Central memory CD8-positive, alpha-beta T cell (primary cell): Measurements from ENCODE around the gene PAK4.

ENCODE experiments used
- ATAC-seq: fragments of 150-1000 bp; cut with Tn5 transposase; replicated peaks from 2 replicates; pipeline ENCODE4 v1.10.0; 2022; ENCODE audit warnings: mild to moderate bottlenecking, moderate FRiP score, moderate number of reproducible peaks; ENCODE audit not compliant: poor library complexity, severe bottlenecking; ENCODE audit errors: extremely low read depth
- DNase-seq, 2 donors: peaks; one replicate each; pipeline ENCODE4 v3.0.0; 2021; ENCODE audit warnings: low spot score in 2 of 2
- H3K27ac Mint-ChIP-seq: one replicate; pipeline ENCODE4 v1.8.0; 2022; ENCODE audit warnings: low read depth, mild to moderate bottlenecking, moderate library complexity, mixed read lengths
- H3K27me3 Mint-ChIP-seq: one replicate; pipeline ENCODE4 v1.8.0; 2022; ENCODE audit warnings: mixed read lengths
- H3K36me3 Mint-ChIP-seq: one replicate; pipeline ENCODE4 v1.8.0; 2022; ENCODE audit warnings: mild to moderate bottlenecking, moderate library complexity, mixed read lengths; ENCODE audit not compliant: insufficient read depth
- H3K4me1 Mint-ChIP-seq: one replicate; pipeline ENCODE4 v1.8.0; 2022; ENCODE audit warnings: mixed read lengths
- H3K4me3 Mint-ChIP-seq: one replicate; pipeline ENCODE4 v1.8.0; 2022; ENCODE audit warnings: mild to moderate bottlenecking, moderate library complexity, mixed read lengths
- H3K9me3 Mint-ChIP-seq: one replicate; pipeline ENCODE4 v1.8.0; 2022; ENCODE audit warnings: mixed read lengths

The PAK4 gene

GRCh38 chr19:39177736-39178135 lies 52.1 kb downstream of the PAK4 start:
- no peak overlapping the region for H3K4me3 Mint-ChIP-seq
- no peaks in the 10 kb centered on the region for H3K27me3 Mint-ChIP-seq
- DNase-seq (no peak), ATAC-seq (no peak)
- no peak overlapping the region for H3K27ac Mint-ChIP-seq
- no peaks in the 10 kb centered on the region for H3K36me3 Mint-ChIP-seq
- no peaks in the 10 kb centered on the region for H3K9me3 Mint-ChIP-seq
- no peaks in the 10 kb centered on the region for H3K4me1 Mint-ChIP-seq

- Mint-ChIP-seq H3K9me3 (no peaks in the 10 kb centered on the region), H3K4me3 (no peak overlapping the region), H3K36me3 (no peaks in the 10 kb centered on the region), H3K27me3 (no peaks in the 10 kb centered on the region), H3K4me1 (no peaks in the 10 kb centered on the region), H3K27ac (no peak overlapping the region)
- no peak for ATAC-seq
- no peak for DNase-seq
Measured at GRCh38 chr19:39178296-39179006, 52.9 kb downstream of the PAK4 start.

DNA sequence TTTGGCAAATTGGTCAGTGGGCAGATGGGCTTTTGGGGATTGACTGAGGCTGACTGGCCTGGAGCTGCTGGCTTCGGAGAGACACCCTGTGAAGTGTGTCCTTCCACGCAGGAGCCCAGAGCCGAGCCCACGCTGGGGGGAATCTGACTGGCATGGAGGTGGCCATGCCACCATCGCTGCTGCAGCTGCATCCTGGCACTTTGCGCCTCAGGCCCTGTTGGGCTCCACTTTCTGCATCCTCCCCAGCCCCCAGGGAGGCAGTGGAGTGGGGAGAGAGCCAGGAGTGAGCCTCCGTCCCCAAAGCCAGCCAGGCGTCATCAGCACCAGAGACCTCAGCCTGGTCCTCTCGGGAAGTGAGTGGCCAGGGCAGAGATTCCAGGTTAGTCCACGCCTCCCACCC lies 54.2 kb downstream of the PAK4 start:
- no peak overlapping the region for H3K27ac Mint-ChIP-seq
- no peaks in the 10 kb centered on the region for H3K9me3 Mint-ChIP-seq
- H3K27me3 Mint-ChIP-seq = no peaks in the 10 kb centered on the region
- H3K4me1 Mint-ChIP-seq = no peaks in the 10 kb centered on the region
- H3K36me3 Mint-ChIP-seq = no peaks in the 10 kb centered on the region
- DNase-seq = no peak
- no peak overlapping the region for H3K4me3 Mint-ChIP-seq
- ATAC-seq = no peak

- H3K27ac Mint-ChIP-seq = no peak overlapping the region
Measured at GRCh38 chr19:39180749-39181148, 55.2 kb downstream of the PAK4 start.

DNA sequence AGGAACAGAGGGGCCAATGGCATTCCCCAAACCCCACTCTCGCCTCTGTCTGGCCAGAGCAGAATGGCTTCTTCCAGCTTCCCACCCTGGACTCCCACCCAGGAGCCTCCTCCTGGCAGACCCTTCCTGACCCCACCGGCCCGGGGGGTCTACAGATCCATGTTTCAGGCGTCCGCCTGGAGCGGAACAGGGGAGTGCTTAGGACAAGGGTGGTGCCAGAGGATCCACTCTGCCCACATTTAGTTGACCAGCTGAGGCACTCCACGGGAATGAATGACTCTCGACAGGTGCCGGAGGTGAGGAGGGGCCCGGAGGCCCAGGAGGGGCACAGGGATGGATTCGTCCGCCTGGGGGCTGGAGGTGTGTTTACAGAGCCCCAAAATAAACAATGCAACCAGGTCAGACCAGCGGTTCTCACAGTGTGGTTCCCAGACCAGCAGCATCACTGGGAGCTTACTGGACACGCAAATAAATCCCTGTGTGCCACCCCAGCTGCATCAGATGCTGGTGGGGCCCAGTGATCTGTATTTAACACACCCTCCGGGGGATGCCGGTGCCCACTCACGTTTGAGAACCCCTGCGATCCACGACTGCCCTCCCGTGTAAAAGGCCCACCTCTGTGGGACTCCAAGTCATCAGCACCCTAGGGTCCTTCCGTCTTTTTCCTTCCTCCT lies 56.1 kb downstream of the PAK4 start:
- H3K27ac Mint-ChIP-seq = no peak overlapping the region

More at GRCh38 chr19:39180749-39181148, 55.2 kb downstream of the PAK4 start:
- no peak for DNase-seq
- H3K4me3 Mint-ChIP-seq = no peak overlapping the region
- H3K36me3 Mint-ChIP-seq = no peaks in the 10 kb centered on the region
- no peaks in the 10 kb centered on the region for H3K27me3 Mint-ChIP-seq
- no peak for ATAC-seq
- no peaks in the 10 kb centered on the region for H3K9me3 Mint-ChIP-seq
- no peaks in the 10 kb centered on the region for H3K4me1 Mint-ChIP-seq

GRCh38 chr19:39182174-39182505 lies 56.6 kb downstream of the PAK4 start:
- Mint-ChIP-seq H3K36me3 (no peaks in the 10 kb centered on the region), H3K9me3 (no peaks in the 10 kb centered on the region), H3K4me3 (no peak overlapping the region), H3K27me3 (no peaks in the 10 kb centered on the region), H3K4me1 (no peaks in the 10 kb centered on the region), H3K27ac (no peak overlapping the region)
- DNase-seq (no peak), ATAC-seq (no peak)

More for the DNA sequence above, 56.1 kb downstream of the PAK4 start:
- no peaks in the 10 kb centered on the region for H3K4me1 Mint-ChIP-seq
- no peaks in the 10 kb centered on the region for H3K27me3 Mint-ChIP-seq
- ATAC-seq = no peak
- H3K4me3 Mint-ChIP-seq = no peak overlapping the region
- H3K9me3 Mint-ChIP-seq = no peaks in the 10 kb centered on the region
- DNase-seq = no peak
- no peaks in the 10 kb centered on the region for H3K36me3 Mint-ChIP-seq

GRCh38 chr19:39183104-39183503 lies 57.5 kb downstream of the PAK4 start:
- DNase-seq (no peak), ATAC-seq (no peak)
- Mint-ChIP-seq H3K36me3 (no peaks in the 10 kb centered on the region), H3K4me3 (no peak overlapping the region), H3K27ac (no peak overlapping the region), H3K9me3 (no peaks in the 10 kb centered on the region), H3K4me1 (no peaks in the 10 kb centered on the region), H3K27me3 (no peaks in the 10 kb centered on the region)

DNA sequence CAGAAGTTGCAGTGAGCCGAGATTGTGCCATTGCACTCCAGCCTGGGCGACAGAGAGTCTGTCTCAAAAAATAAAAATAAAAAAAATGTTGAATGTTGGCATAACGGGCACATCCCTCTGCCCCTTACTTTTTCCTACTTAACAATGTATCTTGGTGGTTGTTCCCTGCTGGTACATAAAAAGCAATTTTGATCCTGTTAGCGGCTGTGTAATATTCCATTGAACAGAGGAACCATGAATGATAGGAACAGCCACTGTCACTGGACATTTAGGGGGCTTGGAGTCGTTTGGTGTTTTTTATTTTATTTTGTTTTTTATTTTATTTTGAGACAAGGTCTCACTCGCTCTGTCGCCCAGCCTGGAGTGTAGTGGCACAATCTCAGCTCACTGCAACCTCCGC lies 60.8 kb downstream of the PAK4 start:
- Mint-ChIP-seq H3K9me3 (no peaks in the 10 kb centered on the region), H3K27me3 (peaks cover 23% of the 10 kb centered on the region)

DNA sequence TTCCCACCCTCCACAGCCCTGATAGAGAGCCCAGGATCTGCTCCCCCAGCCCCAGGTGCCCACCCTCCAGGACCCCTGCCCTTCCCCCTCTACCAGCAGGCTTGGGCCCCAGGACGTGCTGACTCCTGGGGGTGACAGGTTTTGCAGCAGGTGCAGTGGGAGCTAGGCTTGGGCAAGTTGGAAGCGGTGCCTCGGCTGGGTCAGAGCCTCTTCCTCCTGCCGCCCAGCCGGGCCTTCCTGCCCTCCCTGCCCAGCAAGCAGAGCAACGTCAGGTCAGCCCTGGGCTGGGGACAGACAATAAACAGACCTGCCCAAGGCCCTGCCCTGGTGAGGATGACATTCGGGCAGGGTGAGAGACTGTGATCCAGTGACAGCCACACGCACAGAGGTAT lies 62.0 kb downstream of the PAK4 start:
- peaks cover 23% of the 10 kb centered on the region for H3K27me3 Mint-ChIP-seq
- ATAC-seq = no peak
- H3K9me3 Mint-ChIP-seq = no peaks in the 10 kb centered on the region
- H3K4me1 Mint-ChIP-seq = no peaks in the 10 kb centered on the region
- no peak overlapping the region for H3K4me3 Mint-ChIP-seq
- DNase-seq = no peak
- no peak overlapping the region for H3K27ac Mint-ChIP-seq
- H3K36me3 Mint-ChIP-seq = no peaks in the 10 kb centered on the region

More for the DNA sequence above, 60.8 kb downstream of the PAK4 start:
- ATAC-seq (no peak), DNase-seq (no peak)
- no peaks in the 10 kb centered on the region for H3K36me3 Mint-ChIP-seq
- no peaks in the 10 kb centered on the region for H3K4me1 Mint-ChIP-seq
- H3K27ac Mint-ChIP-seq = no peak overlapping the region
- no peak overlapping the region for H3K4me3 Mint-ChIP-seq

- H3K27ac Mint-ChIP-seq = no peak overlapping the region
Measured at GRCh38 chr19:39188960-39189359, 63.4 kb downstream of the PAK4 start.

GRCh38 chr19:39190768-39191167 lies 65.2 kb downstream of the PAK4 start:
- Mint-ChIP-seq H3K36me3 (peaks cover 1% of the 10 kb centered on the region), H3K27ac (no peak overlapping the region), H3K27me3 (peaks cover 48% of the 10 kb centered on the region), H3K9me3 (no peaks in the 10 kb centered on the region), H3K4me3 (no peak overlapping the region), H3K4me1 (peaks cover 10% of the 10 kb centered on the region)
- DNase-seq = no peak
- no peak for ATAC-seq

More at GRCh38 chr19:39188960-39189359, 63.4 kb downstream of the PAK4 start:
- Mint-ChIP-seq H3K36me3 (no peaks in the 10 kb centered on the region), H3K4me1 (no peaks in the 10 kb centered on the region), H3K27me3 (peaks cover 31% of the 10 kb centered on the region), H3K9me3 (no peaks in the 10 kb centered on the region), H3K4me3 (no peak overlapping the region)
- no peak for ATAC-seq
- no peak for DNase-seq

DNA sequence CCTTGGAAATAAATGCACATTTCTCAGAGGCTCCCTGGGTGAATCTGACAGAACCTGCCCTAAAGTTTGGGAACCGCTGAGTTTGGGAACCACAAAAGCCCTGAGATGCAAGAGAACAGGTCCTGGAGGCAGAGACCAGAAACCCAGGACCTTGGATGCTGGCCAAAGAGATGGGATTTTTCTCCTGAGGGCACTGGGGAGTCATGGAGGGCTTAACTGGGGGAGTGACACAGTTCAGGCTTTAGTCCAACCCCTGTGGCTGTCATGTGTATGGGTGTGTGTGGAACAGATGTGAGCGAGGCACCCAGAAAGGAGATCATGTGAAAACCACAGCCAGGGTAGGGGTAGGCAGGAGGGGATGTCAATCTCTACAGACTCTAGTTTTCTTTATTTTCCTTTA lies 67.3 kb downstream of the PAK4 start:
- ATAC-seq (no peak), DNase-seq (no peak)
- peaks cover 23% of the 10 kb centered on the region for H3K4me1 Mint-ChIP-seq
- H3K4me3 Mint-ChIP-seq = no peak overlapping the region
- peaks cover 5% of the 10 kb centered on the region for H3K36me3 Mint-ChIP-seq
- H3K27ac Mint-ChIP-seq = no peak overlapping the region
- H3K9me3 Mint-ChIP-seq = no peaks in the 10 kb centered on the region
- H3K27me3 Mint-ChIP-seq = peaks cover 66% of the 10 kb centered on the region

GRCh38 chr19:39193803-39194202 lies 68.2 kb downstream of the PAK4 start:
- Mint-ChIP-seq H3K9me3 (no peaks in the 10 kb centered on the region), H3K27me3 (peaks cover 69% of the 10 kb centered on the region), H3K4me1 (peaks cover 23% of the 10 kb centered on the region), H3K4me3 (no peak overlapping the region), H3K36me3 (peaks cover 5% of the 10 kb centered on the region), H3K27ac (no peak overlapping the region)
- DNase-seq (no peak), ATAC-seq (no peak)
